Activated CD4-positive, CD25-positive, alpha-beta regulatory T cell (primary cell): Measurements from ENCODE around the gene SSTR3.
"Not testable (repeated sequence)": the region's sequence is repeated elsewhere in the genome, so short reads cannot be mapped to it uniquely, and the experiment has no call there.

ENCODE experiments used
- DNase-seq, 4 experiments: peaks; one replicate each; lab custom pipeline; 2025; lab: John Stamatoyannopoulos, UW

SSTR3 gene

GRCh38 chr22:37212174-37212906 lies at the start of gene SSTR3:
Gene SSTR3 (minus strand): TSS chr22:37212477. CDS start chr22:37207803, 4,674 bp downstream.
- DNase-seq, result no peak

GRCh38 chr22:37260901-37261336 lies 48.6 kb upstream of the SSTR3 start:
- DNase-seq, result peak in 3 of 4 experiments; percentile 23 to 32 (median 26)

GRCh38 chr22:37260155-37260795 lies 48.0 kb upstream of the SSTR3 start:
- no peak for DNase-seq

- DNase-seq, result no peak
Observed at GRCh38 chr22:37259540-37260029, 47.3 kb upstream of the SSTR3 start.

- no peak for DNase-seq
Observed at GRCh38 chr22:37258753-37259401, 46.6 kb upstream of the SSTR3 start.

GRCh38 chr22:37258005-37258752 lies 45.9 kb upstream of the SSTR3 start:
- DNase-seq, result no peak

GRCh38 chr22:37256075-37256726 lies 43.9 kb upstream of the SSTR3 start:
- no peak for DNase-seq

- no peak for DNase-seq
Observed at GRCh38 chr22:37255558-37256006, 43.3 kb upstream of the SSTR3 start.

GRCh38 chr22:37254867-37255233 lies 42.6 kb upstream of the SSTR3 start:
- DNase-seq, result no peak

- no peak for DNase-seq
Observed at GRCh38 chr22:37254209-37254866, 42.1 kb upstream of the SSTR3 start.

- no peak for DNase-seq
Observed at GRCh38 chr22:37253126-37253660, 40.9 kb upstream of the SSTR3 start.

GRCh38 chr22:37251836-37252235 lies 39.6 kb upstream of the SSTR3 start:
- not testable (repeated sequence) for DNase-seq

GRCh38 chr22:37249986-37250385 lies 37.7 kb upstream of the SSTR3 start:
- no peak for DNase-seq

GRCh38 chr22:37248251-37248650 lies 36.0 kb upstream of the SSTR3 start:
- DNase-seq, result no peak

- DNase-seq, result no peak
Observed at GRCh38 chr22:37245740-37246139, 33.5 kb upstream of the SSTR3 start.

GRCh38 chr22:37244922-37245722 lies 32.8 kb upstream of the SSTR3 start:
- no peak for DNase-seq

GRCh38 chr22:37244114-37244921 lies 32.0 kb upstream of the SSTR3 start, which contains the start of gene RAC2:
Gene RAC2 (minus strand): TSS chr22:37244269. CDS start chr22:37244148, 121 bp downstream.
- DNase-seq, result peak; percentile 71 to 84 (median 78)

GRCh38 chr22:37243402-37244113 lies 31.3 kb upstream of the SSTR3 start:
- no peak for DNase-seq
